Cardiac fibroblast (primary cell): ENCODE results near the gene CHI3L2.

Experiments
- DNase-seq, 2 donors: peaks; one replicate each; pipeline versions ENCODE4 v3.0.0 to v3.0.0-alpha.2; 2010; ENCODE audit warnings: low read depth in 2 of 2
- H3K4me3 ChIP-seq, 2 donors: replicated peaks in 1 of 2; 1 replicate in 1 of 2; 2 replicates in 1 of 2; pipeline ENCODE4 v1.5.1; 2011; ENCODE audit warnings: low read depth in 2 of 2, low read length in 2 of 2, mild to moderate bottlenecking in 2 of 2, moderate library complexity in 1 of 2
- CTCF ChIP-seq: IDR thresholded peaks from one replicate; pipeline ENCODE4 v1.5.1; 2011; ENCODE audit warnings: low read depth, mild to moderate bottlenecking, low read length, inconsistent platforms

Gene CHI3L2, protein sequence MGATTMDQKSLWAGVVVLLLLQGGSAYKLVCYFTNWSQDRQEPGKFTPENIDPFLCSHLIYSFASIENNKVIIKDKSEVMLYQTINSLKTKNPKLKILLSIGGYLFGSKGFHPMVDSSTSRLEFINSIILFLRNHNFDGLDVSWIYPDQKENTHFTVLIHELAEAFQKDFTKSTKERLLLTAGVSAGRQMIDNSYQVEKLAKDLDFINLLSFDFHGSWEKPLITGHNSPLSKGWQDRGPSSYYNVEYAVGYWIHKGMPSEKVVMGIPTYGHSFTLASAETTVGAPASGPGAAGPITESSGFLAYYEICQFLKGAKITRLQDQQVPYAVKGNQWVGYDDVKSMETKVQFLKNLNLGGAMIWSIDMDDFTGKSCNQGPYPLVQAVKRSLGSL

DNA sequence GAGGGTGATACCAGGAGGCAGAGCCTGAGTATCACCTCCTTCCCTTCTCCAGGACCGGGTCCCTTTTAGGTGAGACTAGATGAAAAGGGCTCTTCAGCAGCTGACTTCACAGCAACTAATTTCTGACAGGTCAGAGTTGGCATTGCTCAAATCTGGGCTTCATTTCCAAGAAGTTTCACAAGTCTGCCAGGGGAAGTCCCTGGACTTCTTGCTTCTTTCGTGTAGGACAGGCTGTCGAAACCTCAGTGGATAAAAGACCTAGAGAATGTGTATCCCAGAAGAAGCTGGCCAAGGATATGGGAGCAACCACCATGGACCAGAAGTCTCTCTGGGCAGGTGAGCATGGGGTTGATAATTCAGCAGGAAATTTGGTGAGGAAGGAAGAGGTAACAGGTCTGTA is at the start of gene CHI3L2:
CHI3L2 (plus strand) TSS at position 280 of the 400 bp plus-strand sequence; CDS start at position 297, 17 bp downstream.
- no peak within 1 kb of the TSS for H3K4me3 ChIP-seq
- DNase-seq, result peak; percentile 56 to 81
- no peak for TF ChIP-seq CTCF

- H3K4me3 ChIP-seq, result no peak overlapping the region
- no peak for TF ChIP-seq CTCF
- DNase-seq, result no peak
These were observed 47.5 kb upstream of the CHI3L2 start for GRCh38 chr1:111179968-111180533.

DNA sequence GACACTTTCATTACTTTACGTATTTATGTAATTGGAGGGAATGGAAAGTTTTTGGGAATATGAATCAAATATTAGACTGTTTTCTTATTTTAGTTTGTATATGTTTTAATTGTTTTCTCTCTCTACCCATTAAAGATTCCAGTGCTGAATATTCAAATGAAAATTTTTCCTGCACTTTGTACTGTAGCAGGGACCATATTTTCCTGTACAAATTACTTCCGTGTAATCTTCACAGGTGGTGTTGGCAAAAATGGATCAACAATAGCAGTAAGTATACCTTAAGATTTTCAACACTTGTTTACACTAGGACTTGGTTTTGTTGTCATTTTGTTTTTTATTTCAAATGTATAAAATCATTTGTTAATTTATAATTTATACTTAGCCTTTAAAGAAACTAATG is 45.5 kb upstream of the CHI3L2 start:
- H3K4me3 ChIP-seq, result no peak overlapping the region

DNA sequence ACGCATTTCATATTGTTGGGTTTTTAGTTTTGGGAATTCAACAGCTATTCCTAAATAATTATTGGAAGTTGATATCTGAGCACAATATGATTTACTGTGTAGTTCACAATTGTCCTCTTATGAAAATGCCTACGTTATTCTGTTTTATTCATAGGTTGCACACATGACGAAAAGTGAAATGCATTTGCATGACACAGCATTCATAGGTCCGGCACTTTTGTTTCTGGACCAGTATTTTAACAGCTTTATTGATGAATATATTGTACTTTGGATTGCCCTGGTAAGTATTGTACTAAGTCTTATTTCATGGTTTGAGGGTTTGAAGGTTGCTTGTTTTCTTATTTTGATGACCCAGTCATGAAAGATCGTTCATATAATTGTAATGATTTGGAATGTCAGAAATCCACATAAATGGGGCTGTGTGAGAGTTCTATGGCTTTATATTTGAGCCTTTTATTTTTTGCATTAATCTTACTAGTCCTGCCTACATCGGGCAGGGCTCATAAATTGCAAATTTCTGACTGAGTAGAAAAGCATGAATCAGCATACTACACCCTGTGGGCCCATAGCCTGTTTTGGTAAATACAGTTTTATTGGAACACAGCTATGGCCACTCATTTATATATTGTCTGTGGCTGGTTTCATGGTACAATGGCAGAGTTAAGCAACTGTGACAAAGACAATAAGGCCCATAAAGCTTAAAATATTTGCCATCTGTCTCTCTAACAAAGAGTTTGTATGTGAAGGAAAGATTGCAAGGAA is 44.0 kb upstream of the CHI3L2 start:
- DNase-seq, result no peak
- H3K4me3 ChIP-seq, result no peak overlapping the region
- TF ChIP-seq CTCF, result no peak

More for the DNA sequence above, 45.5 kb upstream of the CHI3L2 start:
- TF ChIP-seq CTCF, result no peak
- no peak for DNase-seq

DNA sequence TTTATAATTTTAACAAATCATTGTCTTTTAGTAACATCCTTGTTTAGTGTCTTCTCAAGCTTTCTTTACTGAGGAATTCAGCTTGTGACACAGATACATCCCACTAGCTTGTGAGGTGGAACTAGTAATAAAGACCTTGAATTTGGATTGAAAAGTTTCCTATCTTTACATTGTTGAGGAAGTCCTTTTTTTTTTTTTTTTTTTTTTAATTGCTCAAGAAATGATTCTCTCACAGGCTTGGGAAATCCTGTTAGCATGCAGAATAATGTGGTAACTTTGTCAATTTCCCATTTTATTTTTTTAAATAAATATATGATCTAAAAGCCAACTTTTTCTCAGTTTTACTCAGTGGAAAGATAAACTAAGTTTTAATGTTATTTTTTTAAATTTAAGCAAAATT is 42.9 kb upstream of the CHI3L2 start:
- TF ChIP-seq CTCF, result no peak
- H3K4me3 ChIP-seq, result no peak overlapping the region
- no peak for DNase-seq

GRCh38 chr1:111190931-111191451 is 36.5 kb upstream of the CHI3L2 start:
- H3K4me3 ChIP-seq, result no peak overlapping the region
- no peak for TF ChIP-seq CTCF
- DNase-seq, result peak; percentile 40 to 78
